GM12873 (cell line): ENCODE results near the gene CD248.

Source experiments
- TF ChIP-seq, protein P1 (sequence below): IDR thresholded peaks from 2 replicates; pipeline ENCODE4 v1.5.1; 2012; ENCODE audit warnings: low read depth, mild to moderate bottlenecking, moderate library complexity, low read length, control low read depth; ENCODE audit not compliant: insufficient read depth; ENCODE audit errors: missing control alignments

Gene CD248

GRCh38 chr11:66280428-66280827 lies 36.4 kb downstream of the CD248 start:
- TF ChIP-seq, protein P1, sequence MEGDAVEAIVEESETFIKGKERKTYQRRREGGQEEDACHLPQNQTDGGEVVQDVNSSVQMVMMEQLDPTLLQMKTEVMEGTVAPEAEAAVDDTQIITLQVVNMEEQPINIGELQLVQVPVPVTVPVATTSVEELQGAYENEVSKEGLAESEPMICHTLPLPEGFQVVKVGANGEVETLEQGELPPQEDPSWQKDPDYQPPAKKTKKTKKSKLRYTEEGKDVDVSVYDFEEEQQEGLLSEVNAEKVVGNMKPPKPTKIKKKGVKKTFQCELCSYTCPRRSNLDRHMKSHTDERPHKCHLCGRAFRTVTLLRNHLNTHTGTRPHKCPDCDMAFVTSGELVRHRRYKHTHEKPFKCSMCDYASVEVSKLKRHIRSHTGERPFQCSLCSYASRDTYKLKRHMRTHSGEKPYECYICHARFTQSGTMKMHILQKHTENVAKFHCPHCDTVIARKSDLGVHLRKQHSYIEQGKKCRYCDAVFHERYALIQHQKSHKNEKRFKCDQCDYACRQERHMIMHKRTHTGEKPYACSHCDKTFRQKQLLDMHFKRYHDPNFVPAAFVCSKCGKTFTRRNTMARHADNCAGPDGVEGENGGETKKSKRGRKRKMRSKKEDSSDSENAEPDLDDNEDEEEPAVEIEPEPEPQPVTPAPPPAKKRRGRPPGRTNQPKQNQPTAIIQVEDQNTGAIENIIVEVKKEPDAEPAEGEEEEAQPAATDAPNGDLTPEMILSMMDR: no peak

GRCh38 chr11:66279092-66279734 lies 37.6 kb downstream of the CD248 start:
- TF ChIP-seq, protein P1: no peak

DNA sequence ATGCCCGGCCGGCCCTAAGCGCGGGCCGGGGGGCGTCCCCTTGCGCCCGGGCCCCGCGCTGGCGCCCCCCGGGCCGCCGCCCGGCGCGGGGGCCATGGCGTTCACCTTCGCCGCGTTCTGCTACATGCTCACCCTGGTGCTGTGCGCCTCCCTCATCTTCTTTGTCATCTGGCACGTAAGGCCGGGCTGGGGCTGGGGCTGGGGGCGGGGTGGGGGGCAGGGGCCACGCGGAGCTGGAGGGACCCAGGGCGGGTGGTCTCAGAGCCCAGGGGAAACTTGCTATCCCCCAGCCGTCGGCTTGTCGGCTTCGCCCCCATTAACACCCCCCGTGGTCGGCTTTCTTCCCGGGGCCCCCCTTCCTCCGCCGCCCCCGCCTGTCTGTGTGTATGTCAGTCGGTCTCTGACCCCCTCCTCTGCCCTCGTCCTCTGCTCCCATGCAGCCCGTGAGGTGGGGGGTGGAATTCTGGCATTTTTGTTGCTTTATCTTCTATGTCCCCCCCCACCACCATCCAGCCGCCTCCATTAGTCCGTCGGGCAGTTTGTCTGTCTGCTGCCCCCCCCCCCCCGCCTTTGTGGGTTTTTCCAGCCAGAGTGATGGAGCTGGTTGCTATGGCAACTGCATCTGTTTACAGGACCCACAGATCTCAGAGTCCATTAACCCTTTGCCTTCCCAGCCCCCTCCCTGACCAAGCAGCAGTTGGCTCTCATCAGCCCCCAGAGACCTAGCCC lies 38.3 kb downstream of the CD248 start:
- TF ChIP-seq, protein P1: no peak

GRCh38 chr11:66277471-66278362 lies 39.1 kb downstream of the CD248 start, which contains the start of gene CNIH2:
Gene CNIH2 (plus strand): TSS chr11:66278175. CDS start chr11:66278457, 282 bp downstream.
- TF ChIP-seq, protein P1: no peak

DNA sequence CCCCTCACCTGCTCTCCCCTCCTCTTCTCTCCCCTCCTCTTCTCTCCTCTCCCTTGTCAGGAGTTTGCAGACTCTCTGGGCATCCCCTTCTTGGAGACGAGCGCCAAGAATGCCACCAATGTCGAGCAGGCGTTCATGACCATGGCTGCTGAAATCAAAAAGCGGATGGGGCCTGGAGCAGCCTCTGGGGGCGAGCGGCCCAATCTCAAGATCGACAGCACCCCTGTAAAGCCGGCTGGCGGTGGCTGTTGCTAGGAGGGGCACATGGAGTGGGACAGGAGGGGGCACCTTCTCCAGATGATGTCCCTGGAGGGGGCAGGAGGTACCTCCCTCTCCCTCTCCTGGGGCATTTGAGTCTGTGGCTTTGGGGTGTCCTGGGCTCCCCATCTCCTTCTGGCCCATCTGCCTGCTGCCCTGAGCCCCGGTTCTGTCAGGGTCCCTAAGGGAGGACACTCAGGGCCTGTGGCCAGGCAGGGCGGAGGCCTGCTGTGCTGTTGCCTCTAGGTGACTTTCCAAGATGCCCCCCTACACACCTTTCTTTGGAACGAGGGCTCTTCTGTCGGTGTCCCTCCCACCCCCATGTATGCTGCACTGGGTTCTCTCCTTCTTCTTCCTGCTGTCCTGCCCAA lies 40.7 kb downstream of the CD248 start:
- TF ChIP-seq, protein P1: no peak

GRCh38 chr11:66275396-66275795 lies 41.4 kb downstream of the CD248 start:
- TF ChIP-seq, protein P1: no peak
